NCI-H1417 treated with DMSO at 0.1 percent for 48 hours (cell line): Measurements from ENCODE around the gene EPS8L1.
"Not testable (repeated sequence)": the region's sequence is repeated elsewhere in the genome, so short reads cannot be mapped to it uniquely, and the experiment has no call there.

Experiments used
- DNase-seq: peaks from one replicate; lab custom pipeline; 2025; lab: John Stamatoyannopoulos, UW

EPS8L1 gene

GRCh38 chr19:55094456-55095259, 19.0 kb downstream of the EPS8L1 start:
- DNase-seq = no peak

DNA sequence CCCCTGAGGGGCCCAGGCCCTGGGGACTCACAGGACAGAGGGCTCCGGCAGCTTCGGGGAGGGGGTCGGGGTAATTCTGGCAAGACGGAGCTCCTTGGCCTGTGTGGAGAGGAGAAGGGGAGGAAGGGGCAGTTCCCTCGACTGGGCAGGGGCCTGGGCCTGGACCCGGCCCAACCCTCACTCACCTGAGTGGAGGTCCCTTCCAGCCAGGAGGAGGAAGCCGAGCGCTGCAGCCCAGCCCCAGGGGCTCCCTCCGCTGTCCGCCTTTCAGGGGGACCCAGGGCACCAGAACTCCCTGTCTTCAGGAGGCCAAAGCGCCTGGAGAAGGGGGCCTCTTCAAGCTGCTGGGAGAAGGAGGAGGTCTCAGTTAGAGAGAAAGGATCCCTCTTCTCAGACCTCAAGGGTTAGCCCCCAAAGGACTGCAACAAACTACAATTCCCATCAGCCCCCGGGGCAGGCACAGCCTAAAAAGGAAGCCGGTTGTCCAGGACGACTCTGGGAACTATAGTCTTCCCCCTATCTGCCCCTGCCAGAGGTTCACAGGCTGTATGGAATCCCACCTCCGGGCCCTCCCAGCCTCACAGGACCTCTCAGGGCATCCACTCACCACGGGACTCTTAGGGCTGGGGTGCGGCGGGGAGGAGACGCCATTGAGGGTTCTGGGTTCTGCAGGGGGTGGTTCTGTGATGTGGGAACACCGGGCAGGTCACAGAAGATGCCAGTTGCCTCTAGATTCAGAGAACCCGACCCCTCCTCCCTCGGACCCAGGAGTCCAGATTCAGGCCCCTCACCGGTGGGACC, 19.8 kb downstream of the EPS8L1 start:
- DNase-seq = no peak

DNA sequence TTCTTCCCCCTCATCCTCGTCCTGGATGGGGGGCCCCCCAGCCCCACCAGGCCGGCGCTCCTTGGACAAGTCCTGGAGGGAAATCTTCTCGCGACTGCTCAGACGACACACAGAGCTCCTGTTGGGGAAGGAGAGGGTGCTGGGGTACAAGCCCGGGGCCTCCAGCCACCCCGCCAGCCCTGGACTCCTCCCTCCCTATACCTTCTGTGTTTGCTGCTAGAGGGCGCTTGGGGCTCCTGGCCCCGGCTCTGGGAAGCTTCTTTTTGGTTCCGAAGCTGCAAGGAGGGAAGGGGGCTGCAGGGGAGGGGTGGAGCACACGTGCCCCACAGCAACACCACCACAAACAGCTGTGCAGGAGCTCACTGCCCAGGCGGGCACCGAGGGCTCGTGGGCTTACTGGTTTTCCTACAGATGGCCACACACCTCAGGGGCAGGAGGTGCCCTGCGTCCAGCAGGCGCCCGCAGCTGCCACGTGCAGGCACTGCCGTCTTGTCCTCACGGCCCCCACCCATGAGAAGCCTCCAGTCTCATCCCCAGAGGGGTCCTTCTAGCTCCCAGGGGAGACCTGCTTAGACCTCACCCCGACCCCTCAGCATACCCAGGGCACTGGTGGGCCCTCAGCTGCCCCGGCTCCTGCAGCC, 20.5 kb downstream of the EPS8L1 start:
- DNase-seq = no peak

DNA sequence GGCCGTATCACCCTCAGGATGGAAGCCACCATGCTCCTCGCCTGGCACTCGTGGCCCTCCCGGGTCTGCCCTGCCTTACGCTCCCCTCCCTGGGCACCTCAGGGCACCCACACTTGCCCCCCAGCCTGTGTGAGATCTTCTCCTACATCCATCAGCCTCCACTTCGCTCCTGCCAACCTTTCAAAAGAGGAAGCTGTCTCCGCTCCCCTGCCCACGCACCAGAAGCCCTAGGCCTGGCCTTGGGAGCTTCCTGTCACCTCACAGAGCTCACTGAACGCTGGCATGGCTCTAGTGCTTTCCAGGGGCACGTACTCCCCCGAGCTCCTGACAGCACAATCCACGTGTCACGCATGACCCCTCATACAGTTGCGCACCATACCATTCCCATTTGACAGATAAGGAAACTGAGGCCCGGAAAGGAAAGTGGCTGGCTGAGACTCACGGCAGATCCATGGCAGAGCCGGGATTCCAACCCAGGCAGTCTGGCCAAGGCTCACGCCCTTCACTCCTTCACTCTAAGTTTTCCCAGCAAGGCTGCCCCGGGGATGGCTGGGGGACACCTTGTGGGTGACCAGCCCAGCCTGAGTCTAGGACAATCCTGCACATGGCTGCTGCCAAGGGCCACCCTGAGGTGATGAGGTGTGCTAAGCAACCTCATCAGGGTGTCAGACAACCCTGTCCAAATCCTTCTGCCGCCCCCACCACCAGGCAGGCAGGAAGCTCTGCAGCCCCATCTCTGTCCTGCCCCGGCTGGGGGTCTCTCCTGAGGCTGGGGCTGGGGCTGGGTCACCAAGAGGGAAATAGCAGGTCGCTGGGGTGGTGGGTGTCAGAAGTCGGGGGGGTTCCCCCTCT, 22.4 kb downstream of the EPS8L1 start:
- no peak for DNase-seq

GRCh38 chr19:55098716-55099556, 23.3 kb downstream of the EPS8L1 start:
- DNase-seq = no peak

DNA sequence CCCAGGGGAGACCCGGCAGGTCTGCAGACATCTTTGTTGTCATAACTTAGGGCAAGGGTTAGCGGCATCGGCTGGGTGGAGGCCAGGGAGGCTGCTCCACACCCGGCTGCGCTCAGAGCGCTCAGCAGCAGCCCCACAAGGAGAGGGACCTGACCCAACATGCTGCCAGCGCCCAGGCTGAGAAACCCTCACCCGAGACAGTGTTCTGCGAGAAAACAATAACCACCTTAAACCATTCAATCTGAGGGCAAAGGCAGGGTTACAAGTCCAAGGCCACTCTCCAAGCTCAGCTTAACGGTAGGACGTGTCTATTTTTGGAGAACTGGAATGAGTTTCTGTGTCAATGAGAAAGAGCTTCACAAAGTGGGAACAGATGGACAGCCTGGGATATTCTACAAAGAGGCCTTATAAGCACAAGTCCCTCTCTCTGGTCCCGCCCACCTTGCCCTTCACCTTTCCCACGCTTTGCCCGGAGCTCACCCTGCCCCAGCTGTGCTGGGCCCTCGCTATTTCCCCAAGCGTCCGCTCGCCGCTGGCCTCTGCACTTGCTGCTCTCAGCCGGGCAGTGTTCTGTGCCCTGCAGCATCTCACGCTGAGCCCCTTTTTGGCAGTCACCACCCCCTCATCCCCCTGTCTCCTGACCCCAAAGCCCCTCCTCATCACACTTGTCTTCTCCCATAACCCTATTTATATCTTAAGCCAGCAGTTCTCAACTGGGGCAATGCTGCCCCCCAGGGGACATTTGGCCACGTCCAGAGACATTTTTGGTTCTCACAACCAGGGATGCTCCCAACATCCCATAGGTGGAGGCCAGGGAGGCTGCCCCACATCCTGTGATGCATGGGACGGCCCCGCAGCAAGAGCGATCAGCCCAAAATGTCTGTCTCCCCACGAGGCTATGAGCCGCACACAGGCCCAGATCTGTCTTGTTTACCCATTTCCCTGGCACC, 24.2 kb downstream of the EPS8L1 start:
- DNase-seq = no peak

DNA sequence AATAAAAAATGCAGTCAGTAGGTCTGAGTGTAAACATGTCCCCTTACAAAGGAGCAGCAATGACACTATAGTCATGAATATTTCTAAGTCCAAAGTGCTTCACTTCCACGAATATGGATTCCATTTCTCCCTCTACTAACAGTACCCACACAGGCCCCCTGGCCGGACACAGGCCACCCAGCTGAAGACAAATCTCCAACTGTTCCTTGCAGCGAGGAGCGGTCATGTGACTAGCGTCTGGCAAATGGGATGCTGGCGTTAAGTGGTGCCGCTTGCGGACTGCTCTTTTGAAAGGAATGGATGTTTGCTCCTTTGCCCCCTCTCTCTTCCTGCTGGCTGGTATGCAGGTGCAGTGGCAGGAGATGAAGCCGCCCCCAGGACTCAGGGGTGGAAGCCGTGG, 25.6 kb downstream of the EPS8L1 start:
- no peak for DNase-seq

DNA sequence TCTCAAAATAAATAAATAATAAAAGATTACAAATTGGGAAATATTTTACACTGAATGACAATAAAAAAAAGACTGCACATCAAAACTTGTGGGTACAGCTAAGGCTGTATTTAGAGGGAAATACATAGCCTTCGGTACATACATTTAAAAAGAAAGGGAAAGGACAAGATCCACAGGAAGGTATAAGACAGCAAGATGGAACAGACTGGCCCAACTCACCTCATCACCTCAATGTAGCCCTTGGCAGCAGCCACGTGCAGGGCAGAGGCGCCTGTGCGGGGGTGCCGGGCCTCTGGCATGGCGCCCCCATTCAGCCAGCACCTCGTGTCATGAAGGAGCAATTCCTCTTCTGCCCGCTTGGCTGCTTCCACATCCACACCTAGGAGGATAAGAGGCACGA, 27.5 kb downstream of the EPS8L1 start:
- no peak for DNase-seq

DNA sequence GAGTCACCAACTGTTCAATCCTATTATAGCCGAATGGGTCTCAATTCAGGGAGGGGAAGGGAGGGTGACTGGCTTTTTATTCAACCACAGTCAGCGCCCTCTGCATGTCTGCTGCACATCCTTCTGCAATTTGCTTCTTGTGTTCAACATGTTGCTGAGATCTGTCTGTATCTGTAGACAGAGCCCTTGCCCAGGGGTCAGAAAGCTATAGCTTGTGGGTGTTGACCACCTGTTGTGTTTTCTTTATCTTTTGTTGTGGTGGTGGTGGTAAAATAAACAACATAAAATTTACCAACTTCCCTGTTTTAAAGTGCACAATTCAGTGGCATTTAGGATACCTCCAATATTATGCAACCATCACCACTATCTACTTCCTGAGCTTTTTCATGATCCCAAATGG, 29.6 kb downstream of the EPS8L1 start:
- DNase-seq = no peak

GRCh38 chr19:55106591-55106990, 30.9 kb downstream of the EPS8L1 start:
- DNase-seq = no peak

DNA sequence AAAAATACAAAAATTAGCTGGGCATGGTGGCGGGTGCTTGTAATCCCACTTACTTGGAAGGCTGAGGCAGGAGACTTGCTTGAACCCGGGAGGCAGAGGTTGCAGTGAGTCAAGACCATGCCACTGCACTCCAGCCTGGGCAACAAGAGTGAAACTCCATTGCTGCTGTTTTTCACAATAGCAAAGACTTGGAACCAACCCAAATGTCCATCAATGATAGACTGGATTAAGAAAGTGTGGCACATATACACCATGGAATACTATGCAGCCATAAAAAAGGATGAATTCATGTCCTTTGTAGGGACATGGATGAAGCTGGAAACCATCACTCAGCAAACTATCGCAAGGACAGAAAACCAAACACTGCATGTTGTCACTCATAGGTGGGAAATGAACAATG, 31.6 kb downstream of the EPS8L1 start:
- not testable (repeated sequence) for DNase-seq

GRCh38 chr19:55109527-55110291, 34.0 kb downstream of the EPS8L1 start:
- DNase-seq = no peak

DNA sequence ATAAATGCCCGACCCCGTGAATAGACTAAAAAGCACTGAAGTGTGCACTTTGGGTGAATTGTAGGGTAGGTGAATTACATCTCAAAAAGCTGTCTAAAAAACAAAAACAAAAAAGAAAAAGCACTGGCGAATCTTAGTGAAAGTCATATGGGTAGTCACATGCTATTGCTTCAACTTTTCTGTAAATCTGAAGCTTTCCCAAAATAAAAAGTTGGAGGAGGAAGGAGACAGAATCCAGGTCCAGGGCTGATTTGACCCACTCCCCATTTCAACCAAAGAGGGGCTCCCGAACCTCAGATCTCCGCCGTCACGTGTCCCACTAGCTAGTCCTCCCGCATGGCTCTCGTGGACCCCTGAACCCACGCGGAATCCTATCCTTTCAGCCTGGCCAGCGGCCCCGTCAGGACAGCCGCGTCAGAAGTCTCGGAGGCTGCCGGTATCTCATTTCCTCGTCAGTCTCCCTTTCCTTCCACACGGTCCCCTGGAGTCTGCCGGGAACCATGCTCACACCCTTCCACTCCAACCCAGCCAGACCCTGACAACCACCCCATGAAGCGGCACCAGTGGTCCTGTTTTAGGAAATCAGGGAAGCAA, 35.7 kb downstream of the EPS8L1 start:
- no peak for DNase-seq

DNA sequence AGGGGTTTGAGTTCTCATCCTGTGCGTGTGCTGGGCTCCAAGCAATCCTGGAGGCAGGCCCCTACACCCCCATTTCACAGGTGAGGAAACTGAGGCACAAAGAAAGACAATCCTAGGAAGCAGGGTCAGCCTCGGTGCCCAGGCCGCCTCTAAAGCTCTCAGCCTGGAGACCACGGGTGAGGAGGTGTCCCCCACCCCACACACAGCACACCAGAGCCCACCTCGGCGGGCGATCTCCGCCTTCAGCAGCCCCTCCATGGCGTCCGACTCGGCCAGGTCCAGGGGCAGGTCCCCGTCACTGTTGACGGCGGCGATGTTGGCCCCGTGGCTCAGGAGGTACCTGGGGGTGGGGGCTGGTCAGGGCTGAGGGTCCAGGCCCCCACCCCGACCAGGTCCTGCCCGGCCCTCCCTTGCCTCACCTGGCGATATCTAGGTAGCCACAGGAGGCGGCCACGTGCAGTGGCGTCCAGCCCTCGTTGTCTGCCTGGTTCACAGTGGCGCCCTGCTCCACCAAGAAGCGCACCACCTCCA, 36.6 kb downstream of the EPS8L1 start:
- DNase-seq = no peak

- DNase-seq = no peak
These were observed 37.3 kb downstream of the EPS8L1 start for GRCh38 chr19:55112777-55113569.

DNA sequence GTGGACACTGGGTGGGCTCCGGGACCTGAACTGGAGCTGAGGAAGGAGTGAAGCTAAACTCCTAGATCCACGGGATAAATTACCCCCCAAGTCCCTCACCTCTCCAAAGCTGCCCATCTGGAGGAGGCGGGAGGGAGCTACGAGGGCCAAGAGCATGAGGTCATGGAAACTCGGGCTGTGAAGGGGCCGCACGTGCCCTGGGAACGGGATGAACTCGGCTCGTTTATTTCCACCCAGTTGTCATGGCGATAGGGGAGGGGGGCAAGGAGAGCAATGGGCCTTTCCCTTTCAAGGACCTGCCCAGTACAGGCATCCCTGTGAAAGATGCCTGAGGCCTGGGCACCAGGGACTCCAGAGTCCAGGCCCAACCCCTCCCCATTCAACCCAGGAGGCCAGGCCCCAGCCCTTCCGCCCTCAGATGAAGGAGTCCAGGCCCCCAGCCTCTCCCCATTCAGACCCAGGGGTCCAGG, 37.9 kb downstream of the EPS8L1 start:
- no peak for DNase-seq

DNA sequence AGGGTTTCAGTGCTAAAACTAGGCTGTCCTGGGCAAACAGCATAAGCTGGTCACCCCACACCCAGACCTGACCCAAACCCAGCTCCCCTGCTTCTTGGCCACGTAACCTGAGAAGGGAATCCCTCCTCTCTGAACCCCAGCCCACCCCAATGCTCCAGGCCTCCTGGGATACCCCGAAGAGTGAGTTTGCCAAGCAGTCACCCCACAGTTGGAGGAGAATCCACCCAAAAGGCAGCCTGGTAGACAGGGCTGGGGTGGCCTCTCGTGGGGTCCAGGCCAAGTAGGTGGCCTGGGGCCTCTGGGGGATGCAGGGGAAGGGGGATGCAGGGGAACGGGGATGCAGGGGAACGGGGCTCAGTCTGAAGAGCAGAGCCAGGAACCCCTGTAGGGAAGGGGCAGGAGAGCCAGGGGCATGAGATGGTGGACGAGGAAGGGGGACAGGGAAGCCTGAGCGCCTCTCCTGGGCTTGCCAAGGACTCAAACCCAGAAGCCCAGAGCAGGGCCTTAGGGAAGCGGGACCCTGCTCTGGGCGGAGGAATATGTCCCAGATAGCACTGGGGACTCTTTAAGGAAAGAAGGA, 39.0 kb downstream of the EPS8L1 start:
- DNase-seq = no peak
